IMR-90 (cell line): ENCODE results near the gene LRRIQ4. TPM values are rescaled to one million over a fixed set of nuclear protein-coding genes. Genes with fewer than 3 reads are reported as not detected.

Source experiments
- ATAC-seq: fragments of 200-7000 bp; cut with Tn5 transposase; 2 replicates; pipeline ENCODE4 v1.9.1; 2020; ENCODE audit warnings: low read depth, mild to moderate bottlenecking, moderate library complexity
- BruUV-seq: library from RNA; stranded (reverse); fragments of 400-500 nt; replicated peaks from 2 replicates; lab custom pipeline; 2021; lab: Mats Ljungman, UMichigan
- CTCF ChIA-PET: fragments of 300-600 bp; formaldehyde crosslinking; extraction: SDS; loops from one replicate; lab custom pipeline; 2021; ENCODE audit warnings: antibody characterized with exemption; lab: Yijun Ruan, JAX
- POLR2A ChIA-PET: fragments of 300-600 bp; sonication (Branson Sonifier 250); formaldehyde crosslinking; loops from one replicate; lab custom pipeline; 2022; ENCODE audit warnings: antibody characterized with exemption; ENCODE audit not compliant: unreplicated experiment; lab: Charles Lee
- DNase-seq: peaks from one replicate; pipeline ENCODE4 v3.0.0; 2013
- H2AFZ ChIP-seq: replicated peaks from 2 replicates; pipeline ENCODE3; 2013; ENCODE audit warnings: low read length, mild to moderate bottlenecking; ENCODE audit not compliant: poor library complexity
- H2AK5ac ChIP-seq: 2 replicates; pipeline ENCODE4 v1.6.1; 2013; ENCODE audit warnings: low read depth, low read length, inconsistent platforms
- H2AK9ac ChIP-seq: replicated peaks from 2 replicates; pipeline ENCODE3; 2013; ENCODE audit warnings: mild to moderate bottlenecking, low read depth, low read length, moderate library complexity; ENCODE audit not compliant: poor library complexity
- H2BK120ac ChIP-seq: 2 replicates; pipeline ENCODE4 v1.6.1; 2013; ENCODE audit warnings: low read depth, low read length, inconsistent platforms
- H2BK15ac ChIP-seq: 3 replicates; pipeline ENCODE4 v1.6.1; 2013; ENCODE audit warnings: low read depth, low read length, inconsistent platforms
- H2BK20ac ChIP-seq: 2 replicates; pipeline ENCODE4 v1.6.1; 2013; ENCODE audit warnings: low read depth, mild to moderate bottlenecking, inconsistent platforms, low read length, moderate library complexity
- H2BK5ac ChIP-seq: 2 replicates; pipeline ENCODE4 v1.6.1; 2013; ENCODE audit warnings: mild to moderate bottlenecking, low read depth, low read length, inconsistent platforms; ENCODE audit not compliant: poor library complexity, severe bottlenecking
- H3K14ac ChIP-seq: replicated peaks from 2 replicates; pipeline ENCODE4 v1.6.1; 2013; ENCODE audit warnings: low read depth, low read length, inconsistent platforms
- H3K18ac ChIP-seq: 2 replicates; pipeline ENCODE4 v1.6.1; 2013; ENCODE audit warnings: low read depth, low read length, control low read depth
- H3K23ac ChIP-seq: 2 replicates; pipeline ENCODE4 v1.6.1; 2013; ENCODE audit warnings: low read depth, low read length, inconsistent platforms
- H3K27ac ChIP-seq: 2 replicates; pipeline ENCODE4 v1.5.1; 2013; ENCODE audit warnings: mild to moderate bottlenecking, control low read depth, low read length; ENCODE audit not compliant: insufficient read depth
- H3K27me3 ChIP-seq: 2 replicates; pipeline ENCODE4 v1.6.1; 2013; ENCODE audit warnings: low read length; ENCODE audit not compliant: control insufficient read depth, insufficient read depth
- H3K36me3 ChIP-seq: 2 replicates; pipeline ENCODE4 v1.6.1; 2013; ENCODE audit warnings: low read length, mixed read lengths; ENCODE audit not compliant: control insufficient read depth, insufficient read depth
- H3K4ac ChIP-seq: 2 replicates; pipeline ENCODE4 v1.6.1; 2013; ENCODE audit warnings: low read depth, low read length, inconsistent platforms
- H3K4me1 ChIP-seq: 2 replicates; pipeline ENCODE4 v1.6.1; 2013; ENCODE audit warnings: low read length, mixed read lengths; ENCODE audit not compliant: control insufficient read depth, insufficient read depth
- H3K4me2 ChIP-seq: 2 replicates; pipeline ENCODE4 v1.6.1; 2013; ENCODE audit warnings: low read depth, mild to moderate bottlenecking, control low read depth, low read length, moderate library complexity
- H3K4me3 ChIP-seq: 2 replicates; pipeline ENCODE4 v1.5.1; 2013; ENCODE audit warnings: low read depth, mild to moderate bottlenecking, control low read depth, low read length, moderate library complexity; ENCODE audit not compliant: insufficient read depth
- H3K56ac ChIP-seq: 2 replicates; pipeline ENCODE4 v1.6.1; 2013; ENCODE audit warnings: low read length, inconsistent platforms; ENCODE audit not compliant: insufficient read depth; ENCODE audit errors: extremely low read depth
- H3K79me1 ChIP-seq, 2 experiments: 2 replicates each; pipeline ENCODE4 v1.6.1; 2013; ENCODE audit warnings: low read length in 2 of 2, inconsistent platforms in 1 of 2, low read depth in 1 of 2
- H3K9ac ChIP-seq: 2 replicates; pipeline ENCODE4 v1.6.1; 2013; ENCODE audit warnings: low read depth, low read length, control low read depth
- H3K9me1 ChIP-seq: 2 replicates; pipeline ENCODE4 v1.6.1; 2013; ENCODE audit warnings: low read length, inconsistent platforms; ENCODE audit not compliant: insufficient read depth
- H3K9me3 ChIP-seq: 2 replicates; pipeline ENCODE4 v1.6.1; 2013; ENCODE audit warnings: low read length; ENCODE audit not compliant: control insufficient read depth, insufficient read depth
- H4K20me1 ChIP-seq: 2 replicates; pipeline ENCODE4 v1.6.1; 2013; ENCODE audit warnings: low read length, inconsistent platforms; ENCODE audit not compliant: insufficient read depth
- H4K5ac ChIP-seq: 2 replicates; pipeline ENCODE4 v1.6.1; 2013; ENCODE audit warnings: mild to moderate bottlenecking, low read depth, low read length, control low read depth
- H4K8ac ChIP-seq, 2 experiments: 2 replicates each; pipeline ENCODE4 v1.6.1; 2013; ENCODE audit warnings: low read depth in 2 of 2, low read length in 2 of 2, control low read depth in 1 of 2, inconsistent platforms in 1 of 2
- H4K91ac ChIP-seq: 2 replicates; pipeline ENCODE4 v1.6.1; 2013; ENCODE audit warnings: low read depth, low read length, inconsistent platforms; ENCODE audit not compliant: insufficient read depth
- CHD1 ChIP-seq: IDR thresholded peaks from 2 replicates; pipeline ENCODE4 v1.6.1; 2012; ENCODE audit warnings: low read depth, low read length, improper control_type of control experiment
- MAFK ChIP-seq: IDR thresholded peaks from 2 replicates; pipeline ENCODE4 v1.6.1; 2012; ENCODE audit warnings: low read depth, low read length, improper control_type of control experiment
- WGBS, 2 experiments: methylation state at CpG; one replicate each; pipeline versions ENCODE4 v1.1.5 to v1.1.7; 2013; ENCODE audit warnings: missing lambda C conversion rate in 2 of 2; ENCODE audit not compliant: insufficient read length in 1 of 2; ENCODE audit errors: extremely low coverage in 2 of 2; 5-methylcytosine and 5-hydroxymethylcytosine counted together
- dilution Hi-C: fragments of 300-500 bp; cut with HindIII; formaldehyde crosslinking; loops from one replicate; pipeline ENCODE4 v1.14.3; 2018; ENCODE audit warnings: low sequenced_read_pairs; ENCODE audit not compliant: unreplicated experiment
- in situ Hi-C: fragments of 300-500 bp; cut with MboI; formaldehyde crosslinking; loops from 3 replicates; pipeline ENCODE4 v1.14.3; 2019; ENCODE audit warnings: low sequenced_read_pairs, inconsistent platforms, mixed read lengths
- intact Hi-C: fragments of 100-400 bp; cut with micrococcal nuclease; formaldehyde crosslinking; loops from 2 replicates; pipeline ENCODE4 v1.10.0; 2022
- polyA plus RNA-seq, 3 experiments: library from polyadenylated mRNA; depleted of rRNA; stranded (reverse); fragments of >200 nt; gene quantifications; 2 replicates each; pipeline ENCODE4 v1.2.3, GENCODE V29; 2012; ENCODE audit warnings: low replicate concordance in 1 of 3
- total RNA-seq: library from RNA; depleted of rRNA; stranded (reverse); fragments of >200 nt; gene quantifications from 2 replicates; pipeline ENCODE4 v1.2.3, GENCODE V29; 2012

Gene LRRIQ4
- total and polyA plus RNA-seq, 2 of the 4 experiments (the other 2 are of a cell fraction) = not detected

- dilution Hi-C loops (no loop called here), in situ Hi-C loops (no loop called here), intact Hi-C loops (no loop called here)
- Histone ChIP-seq H4K8ac (no peak overlapping the region), H3K9me3 (no peaks in the 10 kb centered on the region), H3K36me3 (no peaks in the 10 kb centered on the region), H2BK5ac (no peak overlapping the region), H3K27ac (no peak overlapping the region), H3K23ac (no peak overlapping the region), H2BK20ac (no peak overlapping the region), H3K27me3 (peaks cover 26% of the 10 kb centered on the region), H3K4me1 (no peaks in the 10 kb centered on the region), H3K14ac (no peak overlapping the region), H3K56ac (no peak overlapping the region), H3K79me1 (no peaks in the 10 kb centered on the region), H4K20me1 (no peaks in the 10 kb centered on the region), H3K4ac (no peak overlapping the region), H3K9ac (no peak overlapping the region), H2AK9ac (no peak overlapping the region), H2AK5ac (no peak overlapping the region), H4K91ac (no peak overlapping the region), H3K4me3 (no peak overlapping the region), H2AFZ (no peak overlapping the region), H3K4me2 (no peak overlapping the region), H3K18ac (no peak overlapping the region), H2BK120ac (no peak overlapping the region), H2BK15ac (no peak overlapping the region), H4K5ac (no peak overlapping the region), H3K9me1 (no peaks in the 10 kb centered on the region)
- CTCF ChIA-PET = interaction anchor here (0.6 kb wide), 1 partner anchor 17 kb away, joined by 4 read pairs; no protein-coding TSS in a partner anchor
- no CpG with 5 or more reads among the region's 3 CpGs for WGBS, 2 experiments
- TF ChIP-seq MAFK (0 out of 2 replicates have a peak, but pooled peaks have one; percentile 20), CHD1 (no peak)
- POLR2A ChIA-PET = no interaction called here
- ATAC-seq (no peak), DNase-seq (no peak)
- no TSS peak for BruUV-seq
Measured at GRCh38 chr3:169855514-169855913, 42.8 kb downstream of the LRRIQ4 start.
